Mesothelial cell of epicardium (in vitro differentiated cells): Measurements from ENCODE around the gene TESK2. TPM values are rescaled to one million over a fixed set of nuclear protein-coding genes. Genes with fewer than 3 reads are reported as not detected.
"Not testable (repeated sequence)": the region's sequence is repeated elsewhere in the genome, so short reads cannot be mapped to it uniquely, and the experiment has no call there.

Experiments
- DNase-seq, 2 experiments: peaks; one replicate each; pipeline ENCODE4 v3.0.0; 2021; ENCODE audit warnings: low spot score in 2 of 2; ENCODE audit not compliant: unreplicated experiment in 2 of 2
- H3K27ac Mint-ChIP-seq: 2 replicates; pipeline ENCODE4 v1.8.0; 2021; ENCODE audit warnings: mixed read lengths
- H3K27me3 Mint-ChIP-seq: 2 replicates; pipeline ENCODE4 v1.8.0; 2021; ENCODE audit warnings: low read depth, mixed read lengths
- H3K36me3 Mint-ChIP-seq: 2 replicates; pipeline ENCODE4 v1.8.0; 2021; ENCODE audit warnings: mixed read lengths
- H3K4me1 Mint-ChIP-seq: 2 replicates; pipeline ENCODE4 v1.8.0; 2021; ENCODE audit warnings: mixed read lengths
- H3K4me3 Mint-ChIP-seq: 2 replicates; pipeline ENCODE4 v1.8.0; 2021; ENCODE audit warnings: mild to moderate bottlenecking, moderate library complexity, mixed read lengths
- H3K9me3 Mint-ChIP-seq: 2 replicates; pipeline ENCODE4 v1.8.0; 2021; ENCODE audit warnings: mixed read lengths
- CTCF ChIP-seq: fragments of 200-600 bp; sonication (generic); IDR thresholded peaks from one replicate; pipeline ENCODE4 v1.5.0; 2021; ENCODE audit warnings: antibody characterized with exemption; ENCODE audit not compliant: unreplicated experiment
- total RNA-seq: library from RNA; stranded (reverse); gene quantifications from 3 replicates; pipeline ENCODE4 v1.2.1, GENCODE V29; 2021

Gene TESK2
- total RNA-seq, 1 donor from 2014 or later, result 4.3 TPM

GRCh38 chr1:45518910-45519309, 27.9 kb upstream of the TESK2 start:
- DNase-seq, result no peak
- Mint-ChIP-seq H3K4me3 (peak overlapping the region; percentile 94), H3K9me3 (no peaks in the 10 kb centered on the region), H3K36me3 (peaks cover 29% of the 10 kb centered on the region), H3K4me1 (peaks cover 26% of the 10 kb centered on the region), H3K27ac (no peak overlapping the region), H3K27me3 (peaks cover 2% of the 10 kb centered on the region)
- no peak for TF ChIP-seq CTCF

GRCh38 chr1:45518366-45518765, 27.4 kb upstream of the TESK2 start:
- H3K27ac Mint-ChIP-seq, H3K27me3 Mint-ChIP-seq, DNase-seq, H3K4me3 Mint-ChIP-seq, H3K9me3 Mint-ChIP-seq: not testable (repeated sequence)
- H3K4me1 Mint-ChIP-seq, result peaks cover 26% of the 10 kb centered on the region
- H3K36me3 Mint-ChIP-seq, result peaks cover 29% of the 10 kb centered on the region

- Mint-ChIP-seq H3K36me3 (peaks cover 34% of the 10 kb centered on the region), H3K27ac (no peak overlapping the region), H3K4me3 (no peak overlapping the region), H3K4me1 (peaks cover 17% of the 10 kb centered on the region), H3K27me3 (no peaks in the 10 kb centered on the region), H3K9me3 (no peaks in the 10 kb centered on the region)
- no peak for DNase-seq
- TF ChIP-seq CTCF, result no peak
These were observed 25.5 kb upstream of the TESK2 start for GRCh38 chr1:45516465-45516864.

- Mint-ChIP-seq H3K36me3 (peaks cover 37% of the 10 kb centered on the region), H3K9me3 (no peaks in the 10 kb centered on the region), H3K4me1 (peaks cover 18% of the 10 kb centered on the region), H3K4me3 (no peak overlapping the region), H3K27me3 (no peaks in the 10 kb centered on the region), H3K27ac (no peak overlapping the region)
- no peak for TF ChIP-seq CTCF
- no peak for DNase-seq
These were observed 25.1 kb upstream of the TESK2 start for GRCh38 chr1:45516036-45516435.

GRCh38 chr1:45513532-45514260, 22.7 kb upstream of the TESK2 start:
- H3K27me3 Mint-ChIP-seq, H3K4me3 Mint-ChIP-seq, H3K27ac Mint-ChIP-seq, DNase-seq, H3K9me3 Mint-ChIP-seq, H3K4me1 Mint-ChIP-seq: not testable (repeated sequence)
- H3K36me3 Mint-ChIP-seq, result peaks cover 45% of the 10 kb centered on the region

- DNase-seq, result no peak
- Mint-ChIP-seq H3K9me3 (no peaks in the 10 kb centered on the region), H3K4me1 (peaks cover 8% of the 10 kb centered on the region), H3K36me3 (peaks cover 45% of the 10 kb centered on the region), H3K4me3 (no peak overlapping the region), H3K27ac (no peak overlapping the region), H3K27me3 (no peaks in the 10 kb centered on the region)
- peak; percentile 35 for TF ChIP-seq CTCF
These were observed 21.7 kb upstream of the TESK2 start for GRCh38 chr1:45512641-45513054.
